GM21825 (cell line): Measurements from ENCODE around the gene GABPA.
A peak's percentile ranks its signal among the peaks of the same experiment; 100 is the strongest.

Source experiments
- ATAC-seq: cut with Tn5 transposase; IDR thresholded peaks from one replicate; pipeline ENCODE4 v1.9.1; 2021; ENCODE audit warnings: mild to moderate bottlenecking, moderate library complexity; ENCODE audit not compliant: unreplicated experiment

GABPA gene

GRCh38 chr21:25801217-25802014, 66.6 kb downstream of the GABPA start:
- ATAC-seq: peak; percentile 100

DNA sequence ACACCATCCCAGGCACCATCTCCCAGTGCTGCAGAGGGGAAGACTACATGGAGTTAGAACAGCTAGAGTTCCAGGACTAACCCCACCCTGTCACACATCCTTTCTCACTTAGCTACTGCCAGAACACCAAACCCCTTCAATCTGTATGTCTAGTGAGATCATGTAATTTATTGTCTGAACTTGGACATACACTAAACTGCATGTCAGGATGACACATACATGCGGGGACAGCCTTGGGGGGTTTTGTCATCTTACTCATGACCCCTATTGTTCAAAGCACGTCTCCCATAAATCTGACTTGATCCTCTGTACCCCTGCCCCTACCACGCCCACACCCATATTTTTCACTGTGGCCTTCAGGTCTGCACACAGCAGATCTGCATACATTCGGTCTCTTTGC, 71.3 kb downstream of the GABPA start:
- ATAC-seq: no peak

GRCh38 chr21:25807191-25807590, 72.4 kb downstream of the GABPA start:
- no peak for ATAC-seq

- no peak for ATAC-seq
Measured at GRCh38 chr21:25809013-25809412, 74.2 kb downstream of the GABPA start.

GRCh38 chr21:25811186-25811585, 76.4 kb downstream of the GABPA start:
- no peak for ATAC-seq

- no peak for ATAC-seq
Measured at GRCh38 chr21:25813917-25814316, 79.1 kb downstream of the GABPA start.

GRCh38 chr21:25818121-25818520, 83.3 kb downstream of the GABPA start:
- ATAC-seq: no peak

DNA sequence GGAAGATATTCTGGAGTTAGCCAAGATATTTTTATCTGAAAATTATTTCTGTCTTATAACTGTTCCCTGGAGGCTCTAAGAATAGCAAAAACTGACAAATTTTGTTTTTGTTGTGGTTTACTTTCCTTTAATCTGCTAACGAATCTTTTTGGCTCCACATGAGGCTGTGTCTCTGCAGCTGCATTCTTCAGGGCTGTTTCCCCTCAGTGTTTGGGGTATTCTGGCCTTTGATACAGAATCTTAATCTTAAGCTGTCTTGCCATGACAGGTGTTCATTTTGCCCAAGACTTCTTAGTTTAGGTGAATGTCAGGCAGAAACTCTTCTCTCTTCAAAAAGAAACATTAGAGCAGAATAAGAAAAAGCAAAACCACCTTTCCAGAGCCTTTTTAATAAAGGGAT, 83.8 kb downstream of the GABPA start:
- ATAC-seq: no peak
